Measurements from ENCODE around the gene SFMBT1. TPM values are rescaled to one million over a fixed set of nuclear protein-coding genes. Genes with fewer than 3 reads are reported as not detected.

The SFMBT1 gene
- total RNA-seq, 6 experiments from 2014 or later: 9.2 to 14.0 (median 10.7) TPM

DNA sequence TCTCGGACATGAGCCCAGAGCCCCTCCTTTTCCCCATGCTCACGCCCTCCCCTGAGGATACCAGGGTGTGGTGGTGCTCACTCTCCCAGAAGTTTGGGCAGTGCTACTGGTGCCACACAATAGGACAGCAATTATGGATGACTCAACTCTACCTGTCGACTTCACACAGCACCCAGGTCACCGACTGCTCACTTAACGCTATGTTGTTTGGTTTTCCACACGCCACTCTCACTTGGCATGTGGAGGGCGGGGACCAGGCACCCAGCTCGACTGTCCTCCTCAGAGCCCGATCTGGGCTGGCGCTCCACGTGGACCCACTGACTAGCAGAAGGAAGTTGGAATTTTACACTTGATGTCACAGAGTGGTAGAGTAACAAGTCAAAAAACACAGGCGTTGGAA is 179.4 kb downstream of the SFMBT1 start:
- Histone ChIP-seq H3K27me3 (no peaks in the 10 kb centered on the region), H3K9me3 (no peaks in the 10 kb centered on the region), H3K4me3 (no peak overlapping the region), H3K36me3 (no peaks in the 10 kb centered on the region), H3K4me1 (peaks cover 0 to 4% (median 0%) of the 10 kb centered on the region in 4 donors), H3K27ac (no peak overlapping the region)
- ATAC-seq: peak in 1 of 4 donors; percentile 7
- intact Hi-C loops (cut with DNase I): loop anchor here in 1 of 2 donors (10.0 kb wide), 1 partner anchor 208 kb away; no protein-coding TSS in a partner anchor
- TF ChIP-seq POLR2A (IDR thresholded peaks at IDR 0.05): no peak
- TF ChIP-seq, protein P1, sequence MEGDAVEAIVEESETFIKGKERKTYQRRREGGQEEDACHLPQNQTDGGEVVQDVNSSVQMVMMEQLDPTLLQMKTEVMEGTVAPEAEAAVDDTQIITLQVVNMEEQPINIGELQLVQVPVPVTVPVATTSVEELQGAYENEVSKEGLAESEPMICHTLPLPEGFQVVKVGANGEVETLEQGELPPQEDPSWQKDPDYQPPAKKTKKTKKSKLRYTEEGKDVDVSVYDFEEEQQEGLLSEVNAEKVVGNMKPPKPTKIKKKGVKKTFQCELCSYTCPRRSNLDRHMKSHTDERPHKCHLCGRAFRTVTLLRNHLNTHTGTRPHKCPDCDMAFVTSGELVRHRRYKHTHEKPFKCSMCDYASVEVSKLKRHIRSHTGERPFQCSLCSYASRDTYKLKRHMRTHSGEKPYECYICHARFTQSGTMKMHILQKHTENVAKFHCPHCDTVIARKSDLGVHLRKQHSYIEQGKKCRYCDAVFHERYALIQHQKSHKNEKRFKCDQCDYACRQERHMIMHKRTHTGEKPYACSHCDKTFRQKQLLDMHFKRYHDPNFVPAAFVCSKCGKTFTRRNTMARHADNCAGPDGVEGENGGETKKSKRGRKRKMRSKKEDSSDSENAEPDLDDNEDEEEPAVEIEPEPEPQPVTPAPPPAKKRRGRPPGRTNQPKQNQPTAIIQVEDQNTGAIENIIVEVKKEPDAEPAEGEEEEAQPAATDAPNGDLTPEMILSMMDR (IDR thresholded peaks at IDR 0.05): no peak
- 96% methylated on average over 3 of the region's 12 CpGs for WGBS (ENCODE audit: insufficient coverage, low coverage, low lambda C conversion rate, missing lambda C conversion rate)
- no peak for DNase-seq

DNA sequence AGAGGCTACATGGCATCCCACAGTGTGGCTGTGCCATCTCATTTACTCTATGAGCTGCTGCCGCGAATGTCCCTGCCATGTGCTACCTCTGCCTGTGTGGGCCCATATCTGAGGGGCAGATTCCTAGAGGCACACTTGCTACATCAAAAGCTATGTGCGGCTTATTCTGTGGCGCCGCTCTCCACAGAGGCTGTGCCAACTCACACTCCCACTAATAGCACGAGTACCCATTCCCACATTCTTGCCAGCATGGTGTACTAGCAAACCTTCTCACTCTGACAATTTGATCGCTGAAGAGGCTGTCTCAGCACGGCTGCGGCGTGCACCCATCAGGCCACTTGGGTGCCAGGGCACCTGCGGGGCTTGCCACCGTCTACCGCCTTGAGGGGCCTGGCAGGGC is 179.9 kb downstream of the SFMBT1 start:
- no peak for ATAC-seq
- intact Hi-C loops (cut with DNase I): loop anchor here in 1 of 2 donors (10.0 kb wide), 1 partner anchor 209 kb away; no protein-coding TSS in a partner anchor
- H3K4me3 ChIP-seq: no peak overlapping the region
- TF ChIP-seq, protein P1 (IDR thresholded peaks at IDR 0.05): no peak
- DNase-seq: no peak
- H3K9me3 ChIP-seq: no peaks in the 10 kb centered on the region
- peaks cover 0 to 4% (median 0%) of the 10 kb centered on the region in 4 donors for H3K4me1 ChIP-seq
- no peaks in the 10 kb centered on the region for H3K27me3 ChIP-seq
- 97% methylated on average over 7 of the region's 13 CpGs for WGBS (ENCODE audit: insufficient coverage, low coverage, low lambda C conversion rate, missing lambda C conversion rate)
- no peaks in the 10 kb centered on the region for H3K36me3 ChIP-seq
- no peak overlapping the region for H3K27ac ChIP-seq

DNA sequence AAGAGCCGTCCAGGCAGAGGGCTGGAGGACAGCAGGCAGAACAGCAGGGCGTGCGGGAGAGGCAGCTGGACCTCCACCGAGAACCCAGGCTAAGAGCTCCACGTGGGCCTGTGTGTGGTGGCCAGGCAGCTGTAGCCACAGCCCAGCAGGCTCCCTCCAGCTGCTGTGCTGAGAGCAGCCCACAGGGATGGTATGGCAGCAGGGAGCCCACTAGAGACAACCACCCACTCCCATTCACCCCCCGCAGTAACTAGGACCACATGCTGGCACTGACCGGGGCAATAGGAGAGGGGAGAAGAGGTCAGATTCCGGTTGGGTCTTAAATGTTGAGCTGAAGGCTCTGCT is 185.5 kb downstream of the SFMBT1 start:
- Histone ChIP-seq H3K4me3 (no peak overlapping the region), H3K4me1 (no peaks in the 10 kb centered on the region), H3K9me3 (no peaks in the 10 kb centered on the region), H3K27ac (no peak overlapping the region), H3K36me3 (no peaks in the 10 kb centered on the region), H3K27me3 (no peaks in the 10 kb centered on the region)
- WGBS (ENCODE audit: insufficient coverage, low coverage, low lambda C conversion rate, missing lambda C conversion rate): no CpG with 5 or more reads among the region's 8 CpGs
- DNase-seq: peak in 1 of 3 donors; percentile 34
- ATAC-seq: peak in 2 of 4 donors; percentile 13 to 42
- TF ChIP-seq, protein P1 (IDR thresholded peaks at IDR 0.05): no peak
- no peak for TF ChIP-seq POLR2A (IDR thresholded peaks at IDR 0.05)
- intact Hi-C loops (cut with DNase I): loop anchor here in 1 of 2 donors (10.0 kb wide), 1 partner anchor 214 kb away; no protein-coding TSS in a partner anchor

DNA sequence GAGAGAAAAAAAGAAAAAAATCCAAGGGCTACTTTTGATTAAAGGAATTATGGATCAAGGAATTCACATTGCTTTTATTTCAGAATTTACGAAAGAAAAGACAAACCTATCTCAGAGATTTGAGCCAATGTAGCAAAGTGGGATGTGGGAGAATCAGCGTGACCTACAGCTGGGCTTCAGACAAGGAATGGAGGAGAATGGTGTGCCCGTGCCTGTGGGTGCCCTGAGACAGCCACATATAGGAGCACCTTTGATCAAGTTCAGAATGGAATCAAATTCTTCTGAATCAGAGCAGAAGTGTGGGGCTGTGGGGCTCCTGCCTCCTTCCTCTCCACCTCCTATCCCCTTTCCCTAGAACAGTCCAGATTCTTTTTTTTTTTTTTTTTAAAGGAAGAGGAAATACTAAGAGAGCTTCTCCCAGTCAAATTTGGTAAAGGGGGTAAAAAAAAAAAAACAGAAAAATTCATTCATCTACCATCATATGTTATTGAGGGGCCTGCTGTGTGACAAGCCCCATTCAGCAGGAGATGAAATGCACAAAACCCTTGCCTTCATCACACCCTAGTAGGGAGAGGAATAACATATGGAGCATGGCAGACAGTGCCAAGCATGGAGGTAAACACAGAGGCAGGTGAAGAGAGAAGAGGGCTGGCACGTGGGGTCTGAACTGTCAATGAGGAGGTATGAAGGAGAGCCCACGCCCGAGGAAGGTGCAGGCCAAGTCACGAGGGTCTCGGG is 186.0 kb downstream of the SFMBT1 start:
- no peaks in the 10 kb centered on the region for H3K9me3 ChIP-seq
- no peaks in the 10 kb centered on the region for H3K27me3 ChIP-seq
- H3K4me1 ChIP-seq: no peaks in the 10 kb centered on the region
- H3K4me3 ChIP-seq: no peak overlapping the region
- TF ChIP-seq, protein P1 (IDR thresholded peaks at IDR 0.05): no peak
- no peak for TF ChIP-seq POLR2A (IDR thresholded peaks at IDR 0.05)
- WGBS (ENCODE audit: insufficient coverage, low coverage, low lambda C conversion rate, missing lambda C conversion rate): 96% methylated on average over 3 of the region's 8 CpGs
- intact Hi-C loops (cut with DNase I): loop anchor here (10.0 kb wide), 1 partner anchor 215 kb away; no protein-coding TSS in a partner anchor
- DNase-seq: no peak
- ATAC-seq: peak in 1 of 4 donors; percentile 22
- H3K36me3 ChIP-seq: no peaks in the 10 kb centered on the region
- H3K27ac ChIP-seq: no peak overlapping the region

Measured in right lobe of liver (tissue), 6 donors.